ENCODE measurements around the gene SLC11A1. TPM values are rescaled to one million over a fixed set of nuclear protein-coding genes. Genes with fewer than 3 reads are reported as not detected.
A peak's percentile ranks its signal among the peaks of the same experiment; 100 is the strongest.

SLC11A1 gene
- total and polyA plus RNA-seq, 2 donors (not counting 1 experiment from before 2014, with no cell fraction given), result 6.5 to 65.3 TPM

GRCh38 chr2:218395826-218396687 lies 14.0 kb downstream of the SLC11A1 start:
- Histone ChIP-seq H3K4me1 (ENCODE audit: control insufficient read depth in 2 of 2, insufficient read depth in 2 of 2, low read length in 2 of 2) (peaks cover 35 to 61% of the 10 kb centered on the region in 2 donors), H3K9me3 (ENCODE audit: control extremely low read depth in 1 of 3, control insufficient read depth in 2 of 3, insufficient read depth in 1 of 3, low read length in 2 of 3) (peaks cover 0 to 19% (median 0%) of the 10 kb centered on the region in 3 donors), H3K9ac (ENCODE audit: low read length) (peak overlapping the region; percentile 78), H2AFZ (ENCODE audit: insufficient read depth, low read depth, low read length, poor library complexity, severe bottlenecking) (peak overlapping the region; percentile 95), H3K27ac (ENCODE audit: low read length in 2 of 2) (peak overlapping the region; percentile 88 to 89), H3K36me3 (replicated peaks in 1 of 2; ENCODE audit: control extremely low read depth in 1 of 2, control insufficient read depth in 1 of 2, extremely low read depth in 1 of 2, insufficient read depth in 2 of 2, low read length in 1 of 2) (no peaks in the 10 kb centered on the region), H3K4me2 (replicated peaks; ENCODE audit: low read depth, low read length, poor library complexity, severe bottlenecking) (peak overlapping the region; percentile 90), H4K20me1 (ENCODE audit: control insufficient read depth, insufficient read depth, low read length, poor library complexity, severe bottlenecking) (peaks cover 1% of the 10 kb centered on the region), H3K4me3 (ENCODE audit: control extremely low read depth in 1 of 5, extremely low read depth in 1 of 5, insufficient read depth in 1 of 5, low read depth in 2 of 5, low read length in 4 of 5) (peak overlapping the region; percentile 75 to 94 (median 89)), H3K27me3 (replicated peaks in 1 of 4; ENCODE audit: control extremely low read depth in 1 of 4, control insufficient read depth in 3 of 4, insufficient read depth in 4 of 4, low read length in 3 of 4) (no peaks in the 10 kb centered on the region), H3K79me2 (ENCODE audit: control insufficient read depth, insufficient read depth, low read length) (peaks cover 8% of the 10 kb centered on the region)
- intact Hi-C loops (cut with micrococcal nuclease), result loop anchor here (1.0 to 5.0 kb wide), 13 partner anchors 10 to 991 kb away; partner anchors contain the start of genes AAMP, ARPC2, CATIP and CNOT9
- H3K27ac Mint-ChIP-seq, result peak overlapping the region; percentile 99
- peak overlapping the region; percentile 96 for H3K4me3 Mint-ChIP-seq
- POLR2A ChIA-PET, result interaction anchor here (0.6 to 2.8 kb wide), 9 partner anchors 8 to 275 kb away, joined by 3 to 16 read pairs (median 4); partner anchors contain the start of genes AAMP, PNKD, RNF25 and STK36
- H3K4me1 Mint-ChIP-seq, result peaks cover 53% of the 10 kb centered on the region
- H3K27me3 Mint-ChIP-seq, result no peaks in the 10 kb centered on the region
- no peaks in the 10 kb centered on the region for H3K9me3 Mint-ChIP-seq (ENCODE audit: insufficient read depth)
- TF ChIP-seq EZH2 (IDR thresholded peaks at IDR 0.05; ENCODE audit: borderline replicate concordance, insufficient read depth, low read depth, low read length, poor library complexity, severe bottlenecking) (no peak), CTCF (IDR thresholded peaks at IDR 0.05) (peak; percentile 83)
- 3% methylated on average over 41 of the region's 57 CpGs for WGBS (ENCODE audit: insufficient coverage)
- CTCF ChIA-PET, result interaction anchor here (0.6 to 6.8 kb wide), 16 partner anchors 9 to 262 kb away, joined by 3 to 77 read pairs (median 4); partner anchors contain the start of genes AAMP, ARPC2, CATIP and CXCR1
- DNase-seq (peak; percentile 98), ATAC-seq (ENCODE audit: low read depth) (peak; percentile 69)

All from B cell (primary cell).